SK-N-SH (cell line): ENCODE measurements around the gene FGF18. TPM values are rescaled to one million over a fixed set of nuclear protein-coding genes. Genes with fewer than 3 reads are reported as not detected.

Experiments used
- CTCF ChIA-PET: fragments of 300-600, 350-600 bp; formaldehyde crosslinking; extraction: SDS; loops from one replicate; lab custom pipeline; 2021; lab: Yijun Ruan, JAX
- POLR2A ChIA-PET: fragments of 350-600 bp; sonication (Branson Sonifier 250); formaldehyde crosslinking; extraction: SDS; loops from one replicate; lab custom pipeline; 2020; ENCODE audit warnings: antibody characterized with exemption, inconsistent platforms; lab: Yijun Ruan, JAX
- DNase-seq: peaks from one replicate; pipeline ENCODE4 v3.0.0; 2012
- H2AFZ ChIP-seq: fragments of 200-600 bp; sonication (generic); 2 replicates; pipeline ENCODE4 v1.8.1; 2016; ENCODE audit warnings: antibody characterized with exemption, mild to moderate bottlenecking, low read depth
- H3F3A ChIP-seq: fragments of 200-600 bp; sonication (generic); replicated peaks from 2 replicates; pipeline ENCODE3; 2016; ENCODE audit warnings: antibody characterized with exemption, mild to moderate bottlenecking; ENCODE audit not compliant: insufficient read depth
- H3K27ac ChIP-seq, 2 experiments: fragments of 200-500 bp in 1 of 2; fragments of 200-600 bp in 1 of 2; sonication (Bioruptor generic) in 1 of 2; sonication (generic), shearing (Covaris generic) in 1 of 2; 2 replicates each; pipeline versions ENCODE4 v1.5.1 to v1.6.1; 2014 to 2016; ENCODE audit warnings: low read depth in 2 of 2, inconsistent platforms in 1 of 2, low read length in 1 of 2, mild to moderate bottlenecking in 1 of 2, mixed read lengths in 1 of 2
- H3K27me3 ChIP-seq: fragments of 200-600 bp; sonication (generic), shearing (Covaris generic); 2 replicates; pipeline ENCODE4 v1.6.1; 2016; ENCODE audit warnings: mixed run types; ENCODE audit not compliant: insufficient read depth
- H3K36me3 ChIP-seq, 2 experiments: fragments of 200-500 bp in 1 of 2; fragments of 200-600 bp in 1 of 2; sonication (Bioruptor generic) in 1 of 2; sonication (generic) in 1 of 2; replicated peaks in 1 of 2; 2 replicates each; pipeline versions ENCODE3 to v1.5.1; 2014 to 2016; ENCODE audit warnings: low read length in 1 of 2, mild to moderate bottlenecking in 1 of 2; ENCODE audit not compliant: insufficient read depth in 2 of 2, control insufficient read depth in 1 of 2
- H3K4me1 ChIP-seq, 2 experiments: fragments of 200-500 bp in 1 of 2; fragments of 200-600 bp in 1 of 2; sonication (Bioruptor generic) in 1 of 2; sonication (generic), shearing (Covaris generic) in 1 of 2; 2 replicates each; pipeline versions ENCODE4 v1.5.1 to v1.6.1; 2014 to 2016; ENCODE audit warnings: low read depth in 1 of 2, low read length in 1 of 2, mixed run types in 1 of 2; ENCODE audit not compliant: insufficient read depth in 2 of 2, control insufficient read depth in 1 of 2
- H3K4me2 ChIP-seq: fragments of 200-600 bp; sonication (generic), shearing (Covaris generic); 2 replicates; pipeline ENCODE4 v1.6.1; 2017; ENCODE audit warnings: mixed run types
- H3K4me3 ChIP-seq, 2 experiments: fragments of 200-500 bp in 1 of 2; fragments of 200-600 bp in 1 of 2; sonication (Bioruptor generic) in 1 of 2; sonication (generic), shearing (Covaris generic) in 1 of 2; 2 replicates each; pipeline versions ENCODE4 v1.5.1 to v1.8.1; 2014 to 2016; ENCODE audit warnings: low read depth in 2 of 2, inconsistent platforms in 1 of 2, low read length in 1 of 2, mild to moderate bottlenecking in 1 of 2, mixed read lengths in 1 of 2, moderate library complexity in 1 of 2
- H3K79me2 ChIP-seq: fragments of 200-600 bp; sonication (generic); 2 replicates; pipeline ENCODE4 v1.8.1; 2017; ENCODE audit warnings: mild to moderate bottlenecking; ENCODE audit not compliant: insufficient read depth
- H3K9ac ChIP-seq: fragments of 200-600 bp; sonication (generic); 2 replicates; pipeline ENCODE4 v1.6.1; 2017; ENCODE audit warnings: mixed run types
- H3K9me2 ChIP-seq: fragments of 200-600 bp; sonication (generic); 2 replicates; pipeline ENCODE4 v1.6.1; 2017; ENCODE audit warnings: mixed run types
- H3K9me3 ChIP-seq: fragments of 200-600 bp; sonication (generic); 2 replicates; pipeline ENCODE4 v1.6.1; 2017; ENCODE audit warnings: mixed run types, mild to moderate bottlenecking, moderate library complexity
- H4K20me1 ChIP-seq: fragments of 200-600 bp; sonication (generic); 2 replicates; pipeline ENCODE4 v1.6.1; 2017; ENCODE audit warnings: mild to moderate bottlenecking, mixed run types; ENCODE audit not compliant: insufficient read depth
- CHD2 ChIP-seq: fragments of 150-350 bp; IDR thresholded peaks from 2 replicates; pipeline ENCODE4 v1.6.1; 2018; ENCODE audit warnings: low read length; ENCODE audit not compliant: partially characterized antibody
- ELF1 ChIP-seq: IDR thresholded peaks from 2 replicates; pipeline ENCODE4 v1.4.0; 2012
- EP300 ChIP-seq, 2 experiments: IDR thresholded peaks; 2 replicates each; pipeline versions ENCODE4 v1.4.0 to v1.6.1; 2012; ENCODE audit warnings: borderline replicate concordance in 1 of 2, low read depth in 1 of 2, low read length in 1 of 2
- GATA2 ChIP-seq: sonication (generic); formaldehyde crosslinking; IDR thresholded peaks from 2 replicates; pipeline ENCODE4 v1.5.0; 2020; ENCODE audit warnings: mild to moderate bottlenecking, missing genetic modification reagents
- JUND ChIP-seq: IDR thresholded peaks from 2 replicates; pipeline ENCODE4 v1.4.0; 2012
- MAX ChIP-seq: IDR thresholded peaks from 2 replicates; pipeline ENCODE4 v1.4.0; 2012; ENCODE audit warnings: low read depth
- MXI1 ChIP-seq: IDR thresholded peaks from 2 replicates; pipeline ENCODE4 v1.6.1; 2012; ENCODE audit warnings: mild to moderate bottlenecking, low read depth, low read length, improper control_type of control experiment
- NFIC ChIP-seq: IDR thresholded peaks from 2 replicates; pipeline ENCODE4 v1.4.0; 2012; ENCODE audit warnings: borderline replicate concordance
- NRF1 ChIP-seq: IDR thresholded peaks from 2 replicates; pipeline ENCODE4 v1.6.1; 2012; ENCODE audit warnings: low read depth, mild to moderate bottlenecking, low read length
- RCOR1 ChIP-seq: fragments of 150-350 bp; IDR thresholded peaks from 2 replicates; pipeline ENCODE4 v1.6.1; 2017; ENCODE audit warnings: antibody characterized with exemption, low read length
- SIN3A ChIP-seq: IDR thresholded peaks from 2 replicates; pipeline ENCODE4 v1.6.1; 2012; ENCODE audit warnings: low read depth, mild to moderate bottlenecking, low read length, moderate library complexity, borderline replicate concordance
- TAF1 ChIP-seq: IDR thresholded peaks from 2 replicates; pipeline ENCODE4 v1.6.1; 2012; ENCODE audit warnings: low read depth, mild to moderate bottlenecking, low read length, moderate library complexity, borderline replicate concordance
- TEAD4 ChIP-seq: IDR thresholded peaks from 2 replicates; pipeline ENCODE4 v1.4.0; 2012; ENCODE audit warnings: mild to moderate bottlenecking, borderline replicate concordance; ENCODE audit not compliant: insufficient read depth
- USF2 ChIP-seq: fragments of 150-350 bp; IDR thresholded peaks from 2 replicates; pipeline ENCODE4 v1.6.1; 2017; ENCODE audit warnings: antibody characterized with exemption, low read length, low read depth, borderline replicate concordance
- WGBS: methylation state at CpG from one replicate; pipeline ENCODE4 v1.1.6; 2017; ENCODE audit warnings: low lambda C conversion rate; 5-methylcytosine and 5-hydroxymethylcytosine counted together
- polyA plus RNA-seq, 3 experiments: library from polyadenylated mRNA; depleted of rRNA; stranded (reverse); fragments of >200 nt; gene quantifications; 2 replicates each; pipeline ENCODE4 v1.2.3, GENCODE V29; 2012
- TF ChIP-seq, protein P1 (sequence below): fragments of 150-350 bp; IDR thresholded peaks from 2 replicates; pipeline ENCODE4 v1.6.1; 2016; ENCODE audit warnings: mild to moderate bottlenecking, low read depth, low read length
- TF ChIP-seq, protein P2 (sequence below): IDR thresholded peaks from 2 replicates; pipeline ENCODE4 v1.6.1; 2012; ENCODE audit warnings: mild to moderate bottlenecking, low read depth, low read length, moderate library complexity
- TF ChIP-seq, protein P3 (sequence below): IDR thresholded peaks from 2 replicates; pipeline ENCODE4 v1.4.0; 2012; ENCODE audit warnings: low read depth, borderline replicate concordance
- TF ChIP-seq, protein P4 (sequence below): IDR thresholded peaks from 2 replicates; pipeline ENCODE4 v1.4.0; 2012; ENCODE audit warnings: low read depth, borderline replicate concordance

The FGF18 gene
- polyA plus RNA-seq, 1 of the 3 experiments (the other 2 are of a cell fraction) = 0.89 TPM

DNA sequence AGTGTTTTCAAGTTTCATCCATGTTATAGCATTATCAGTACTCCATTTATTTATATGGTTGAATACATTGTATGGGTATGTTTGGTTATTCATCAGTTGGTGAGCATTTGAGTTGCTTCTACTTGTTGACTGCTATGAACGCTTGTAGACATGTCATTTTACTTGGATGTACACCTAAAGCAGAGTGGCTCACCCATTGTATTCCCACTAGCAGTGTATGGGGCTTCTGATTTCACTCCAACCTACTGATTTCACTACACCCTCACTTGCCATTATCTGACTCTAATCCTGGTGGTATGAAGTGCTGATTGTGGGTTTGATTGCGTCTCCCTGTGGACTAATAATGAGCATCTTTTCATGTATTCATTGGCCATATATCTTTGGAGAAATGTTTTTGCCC lies 22.3 kb upstream of the FGF18 start:
- H3K27me3 ChIP-seq = no peaks in the 10 kb centered on the region
- H2AFZ ChIP-seq = no peak overlapping the region
- TF ChIP-seq GATA2 (CRISPR knock-in tag) (no peak), CHD2 (no peak), USF2 (no peak), JUND (no peak), MAX (no peak)
- TF ChIP-seq, protein P1, sequence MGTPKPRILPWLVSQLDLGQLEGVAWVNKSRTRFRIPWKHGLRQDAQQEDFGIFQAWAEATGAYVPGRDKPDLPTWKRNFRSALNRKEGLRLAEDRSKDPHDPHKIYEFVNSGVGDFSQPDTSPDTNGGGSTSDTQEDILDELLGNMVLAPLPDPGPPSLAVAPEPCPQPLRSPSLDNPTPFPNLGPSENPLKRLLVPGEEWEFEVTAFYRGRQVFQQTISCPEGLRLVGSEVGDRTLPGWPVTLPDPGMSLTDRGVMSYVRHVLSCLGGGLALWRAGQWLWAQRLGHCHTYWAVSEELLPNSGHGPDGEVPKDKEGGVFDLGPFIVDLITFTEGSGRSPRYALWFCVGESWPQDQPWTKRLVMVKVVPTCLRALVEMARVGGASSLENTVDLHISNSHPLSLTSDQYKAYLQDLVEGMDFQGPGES = no peak
- TF ChIP-seq, protein P2, sequence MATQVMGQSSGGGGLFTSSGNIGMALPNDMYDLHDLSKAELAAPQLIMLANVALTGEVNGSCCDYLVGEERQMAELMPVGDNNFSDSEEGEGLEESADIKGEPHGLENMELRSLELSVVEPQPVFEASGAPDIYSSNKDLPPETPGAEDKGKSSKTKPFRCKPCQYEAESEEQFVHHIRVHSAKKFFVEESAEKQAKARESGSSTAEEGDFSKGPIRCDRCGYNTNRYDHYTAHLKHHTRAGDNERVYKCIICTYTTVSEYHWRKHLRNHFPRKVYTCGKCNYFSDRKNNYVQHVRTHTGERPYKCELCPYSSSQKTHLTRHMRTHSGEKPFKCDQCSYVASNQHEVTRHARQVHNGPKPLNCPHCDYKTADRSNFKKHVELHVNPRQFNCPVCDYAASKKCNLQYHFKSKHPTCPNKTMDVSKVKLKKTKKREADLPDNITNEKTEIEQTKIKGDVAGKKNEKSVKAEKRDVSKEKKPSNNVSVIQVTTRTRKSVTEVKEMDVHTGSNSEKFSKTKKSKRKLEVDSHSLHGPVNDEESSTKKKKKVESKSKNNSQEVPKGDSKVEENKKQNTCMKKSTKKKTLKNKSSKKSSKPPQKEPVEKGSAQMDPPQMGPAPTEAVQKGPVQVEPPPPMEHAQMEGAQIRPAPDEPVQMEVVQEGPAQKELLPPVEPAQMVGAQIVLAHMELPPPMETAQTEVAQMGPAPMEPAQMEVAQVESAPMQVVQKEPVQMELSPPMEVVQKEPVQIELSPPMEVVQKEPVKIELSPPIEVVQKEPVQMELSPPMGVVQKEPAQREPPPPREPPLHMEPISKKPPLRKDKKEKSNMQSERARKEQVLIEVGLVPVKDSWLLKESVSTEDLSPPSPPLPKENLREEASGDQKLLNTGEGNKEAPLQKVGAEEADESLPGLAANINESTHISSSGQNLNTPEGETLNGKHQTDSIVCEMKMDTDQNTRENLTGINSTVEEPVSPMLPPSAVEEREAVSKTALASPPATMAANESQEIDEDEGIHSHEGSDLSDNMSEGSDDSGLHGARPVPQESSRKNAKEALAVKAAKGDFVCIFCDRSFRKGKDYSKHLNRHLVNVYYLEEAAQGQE = no peak
- peaks cover 70 to 98% of the 10 kb centered on the region in 2 experiments for H3K36me3 ChIP-seq
- no peaks in the 10 kb centered on the region for H3K9me2 ChIP-seq
- H3K4me1 ChIP-seq = peaks cover 0 to 2% of the 10 kb centered on the region in 2 experiments; a peak in 2 of 4 replicates
- ChIA-PET CTCF (interaction anchor here (2.0 kb wide), 1 partner anchor 55 kb away, joined by 7 read pairs; no protein-coding TSS in a partner anchor), POLR2A (no interaction called here)
- DNase-seq = no peak
- peaks cover 98% of the 10 kb centered on the region for H3K79me2 ChIP-seq
- peaks cover 98% of the 10 kb centered on the region for H4K20me1 ChIP-seq
- WGBS = 94% methylated on average over 2 of the region's 2 CpGs
- no peak overlapping the region for H3K4me2 ChIP-seq
- no peak overlapping the region for H3K4me3 ChIP-seq
- H3K27ac ChIP-seq = no peak overlapping the region
- H3K9ac ChIP-seq = no peak overlapping the region
- H3K9me3 ChIP-seq = no peaks in the 10 kb centered on the region
- H3F3A ChIP-seq = peaks cover 49% of the 10 kb centered on the region

GRCh38 chr5:171397599-171397998 lies 21.8 kb upstream of the FGF18 start:
- POLR2A ChIA-PET = no interaction called here
- Histone ChIP-seq H3K9me2 (no peaks in the 10 kb centered on the region), H3K27ac (no peak overlapping the region), H3K79me2 (peaks cover 94% of the 10 kb centered on the region), H3K9me3 (no peaks in the 10 kb centered on the region), H3K36me3 (peaks cover 66 to 94% of the 10 kb centered on the region in 2 experiments), H3F3A (peaks cover 49% of the 10 kb centered on the region), H3K4me3 (no peak overlapping the region), H2AFZ (no peak overlapping the region), H3K4me2 (no peak overlapping the region), H3K9ac (no peak overlapping the region), H3K4me1 (no peaks in the 10 kb centered on the region; a peak in 1 of 4 replicates), H3K27me3 (no peaks in the 10 kb centered on the region), H4K20me1 (peaks cover 94% of the 10 kb centered on the region)
- DNase-seq = no peak
- WGBS = 100% methylated on average over 4 of the region's 4 CpGs
- CTCF ChIA-PET = no interaction called here
- TF ChIP-seq TAF1 = no peak
- TF ChIP-seq MXI1 = no peak
- no peak for TF ChIP-seq TEAD4
- TF ChIP-seq ELF1 = no peak
- TF ChIP-seq, protein P3, sequence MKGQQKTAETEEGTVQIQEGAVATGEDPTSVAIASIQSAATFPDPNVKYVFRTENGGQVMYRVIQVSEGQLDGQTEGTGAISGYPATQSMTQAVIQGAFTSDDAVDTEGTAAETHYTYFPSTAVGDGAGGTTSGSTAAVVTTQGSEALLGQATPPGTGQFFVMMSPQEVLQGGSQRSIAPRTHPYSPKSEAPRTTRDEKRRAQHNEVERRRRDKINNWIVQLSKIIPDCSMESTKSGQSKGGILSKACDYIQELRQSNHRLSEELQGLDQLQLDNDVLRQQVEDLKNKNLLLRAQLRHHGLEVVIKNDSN = no peak
- TF ChIP-seq EP300 (IDR thresholded peaks at IDR 0.05; ENCODE audit: borderline replicate concordance in 1 of 2, low read depth in 1 of 2, low read length in 1 of 2) = no peak
- TF ChIP-seq SIN3A = no peak
- no peak for TF ChIP-seq NRF1
- no peak for TF ChIP-seq USF2
- no peak for TF ChIP-seq NFIC
- TF ChIP-seq, protein P4, sequence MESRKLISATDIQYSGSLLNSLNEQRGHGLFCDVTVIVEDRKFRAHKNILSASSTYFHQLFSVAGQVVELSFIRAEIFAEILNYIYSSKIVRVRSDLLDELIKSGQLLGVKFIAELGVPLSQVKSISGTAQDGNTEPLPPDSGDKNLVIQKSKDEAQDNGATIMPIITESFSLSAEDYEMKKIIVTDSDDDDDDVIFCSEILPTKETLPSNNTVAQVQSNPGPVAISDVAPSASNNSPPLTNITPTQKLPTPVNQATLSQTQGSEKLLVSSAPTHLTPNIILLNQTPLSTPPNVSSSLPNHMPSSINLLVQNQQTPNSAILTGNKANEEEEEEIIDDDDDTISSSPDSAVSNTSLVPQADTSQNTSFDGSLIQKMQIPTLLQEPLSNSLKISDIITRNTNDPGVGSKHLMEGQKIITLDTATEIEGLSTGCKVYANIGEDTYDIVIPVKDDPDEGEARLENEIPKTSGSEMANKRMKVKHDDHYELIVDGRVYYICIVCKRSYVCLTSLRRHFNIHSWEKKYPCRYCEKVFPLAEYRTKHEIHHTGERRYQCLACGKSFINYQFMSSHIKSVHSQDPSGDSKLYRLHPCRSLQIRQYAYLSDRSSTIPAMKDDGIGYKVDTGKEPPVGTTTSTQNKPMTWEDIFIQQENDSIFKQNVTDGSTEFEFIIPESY = no peak
- TF ChIP-seq RCOR1 = no peak
- TF ChIP-seq CHD2 = no peak
